Endothelial cell of umbilical vein (primary cell): ENCODE data around the gene METTL16.

Experiments
- CTCF ChIP-seq, 2 donors: IDR thresholded peaks; 1 replicate in 1 of 2; 2 replicates in 1 of 2; pipeline ENCODE4 v1.5.1; 2011; ENCODE audit warnings: low read length in 2 of 2, mild to moderate bottlenecking in 2 of 2, moderate library complexity in 2 of 2, control low read depth in 1 of 2, inconsistent platforms in 1 of 2, low read depth in 1 of 2; ENCODE audit not compliant: insufficient read depth in 1 of 2; ENCODE audit errors: extremely low read depth in 1 of 2
- EZH2 ChIP-seq: IDR thresholded peaks from 2 replicates; pipeline ENCODE4 v1.6.1; 2012; ENCODE audit warnings: borderline replicate concordance, low read depth, mild to moderate bottlenecking, moderate library complexity, low read length, inconsistent platforms; ENCODE audit not compliant: severe bottlenecking
- FOS ChIP-seq: IDR thresholded peaks from 2 replicates; pipeline ENCODE4 v1.6.1; 2011; ENCODE audit warnings: mild to moderate bottlenecking, low read length, moderate library complexity, borderline replicate concordance; ENCODE audit not compliant: insufficient read depth
- GATA2 ChIP-seq: IDR thresholded peaks from 2 replicates; pipeline ENCODE4 v1.7.0; 2011; ENCODE audit warnings: low read depth, mild to moderate bottlenecking, moderate library complexity, mixed read lengths, low read length; ENCODE audit not compliant: insufficient read length, insufficient read depth
- JUN ChIP-seq: IDR thresholded peaks from 2 replicates; pipeline ENCODE4 v1.6.1; 2011; ENCODE audit warnings: borderline replicate concordance, low read depth; ENCODE audit not compliant: insufficient read length, insufficient read depth
- MAX ChIP-seq: IDR thresholded peaks from 2 replicates; pipeline ENCODE4 v1.6.1; 2011; ENCODE audit not compliant: insufficient read depth, insufficient read length
- MYC ChIP-seq: IDR thresholded peaks from one replicate; pipeline ENCODE4 v1.6.1; 2011; ENCODE audit warnings: mild to moderate bottlenecking, low read depth, low read length
- POLR2A ChIP-seq: IDR thresholded peaks from 2 replicates; pipeline ENCODE4 v1.6.1; 2012; ENCODE audit warnings: low read depth, mild to moderate bottlenecking, control low read depth, low read length
- POLR2AphosphoS5 ChIP-seq: IDR thresholded peaks from 2 replicates; pipeline ENCODE4 v1.6.1; 2012; ENCODE audit warnings: low read depth, mild to moderate bottlenecking, control low read depth, low read length, moderate library complexity; ENCODE audit not compliant: insufficient read depth

DNA sequence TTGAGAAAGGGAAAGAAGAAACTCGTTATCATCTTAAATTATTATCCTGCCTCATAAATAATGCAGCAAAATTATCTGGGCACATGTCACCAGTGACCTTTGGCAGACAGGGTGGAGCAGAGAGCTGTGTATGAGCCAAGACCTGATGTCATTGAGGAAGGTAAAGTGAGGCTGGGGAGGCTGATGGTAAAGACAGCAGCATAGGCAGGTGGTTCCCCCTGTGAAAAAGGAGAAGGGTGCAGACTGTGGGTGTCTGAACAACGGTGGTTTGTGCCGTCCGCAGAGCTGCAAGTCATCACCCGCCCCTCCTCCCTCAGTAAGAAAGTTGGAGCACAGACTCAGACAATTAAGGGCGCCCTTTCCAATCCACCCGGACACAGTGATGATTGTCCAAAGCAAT lies 30.8 kb upstream of the METTL16 start:
- TF ChIP-seq POLR2A (no peak), CTCF (IDR thresholded peaks at IDR 0.05; ENCODE audit: extremely low read depth in 1 of 2, insufficient read depth in 1 of 2, low read depth in 1 of 2, low read length in 2 of 2) (no peak), POLR2AphosphoS5 (no peak), EZH2 (no peak), MAX (no peak), MYC (no peak), JUN (no peak), FOS (no peak), GATA2 (no peak)
